SK-N-SH treated with all-trans-retinoic acid at 6 μM for 48 hours (cell line): ENCODE measurements around the gene HOXC5.

Source experiments
- ARNTL ChIP-seq: fragments of 450-650 bp; formaldehyde crosslinking; IDR thresholded peaks from 2 replicates; pipeline ENCODE4 v1.5.0; 2020; ENCODE audit warnings: low read depth, mild to moderate bottlenecking, moderate library complexity, borderline replicate concordance
- BACH2 ChIP-seq: fragments of 250-450 bp; sonication (Bioruptor Pico); IDR thresholded peaks from 2 replicates; pipeline ENCODE4 v1.9.0; 2021; ENCODE audit warnings: mild to moderate bottlenecking, borderline replicate concordance
- CSRNP3 ChIP-seq: fragments of 250-450 bp; sonication (Bioruptor Pico); IDR thresholded peaks from 2 replicates; pipeline ENCODE4 v1.5.1; 2021; ENCODE audit warnings: mild to moderate bottlenecking, moderate library complexity
- ISL1 ChIP-seq: fragments of 250-450 bp; sonication (Bioruptor Pico); IDR thresholded peaks from 2 replicates; pipeline ENCODE4 v2.1.2; 2022; ENCODE audit warnings: mild to moderate bottlenecking, moderate library complexity
- OSR1 ChIP-seq: fragments of 250-450 bp; sonication (Bioruptor Pico); IDR thresholded peaks from 2 replicates; pipeline ENCODE4 v1.8.0; 2022; ENCODE audit warnings: moderate library complexity, mild to moderate bottlenecking, inconsistent platforms
- RARB ChIP-seq: fragments of 250-450 bp; sonication (Bioruptor Pico); IDR thresholded peaks from 2 replicates; pipeline ENCODE4 v1.8.0; 2021; ENCODE audit warnings: mild to moderate bottlenecking, moderate library complexity
- TOX ChIP-seq: fragments of 250-450 bp; sonication (Bioruptor Pico); IDR thresholded peaks from 2 replicates; pipeline ENCODE4 v1.8.0; 2021; ENCODE audit warnings: mild to moderate bottlenecking, moderate library complexity, borderline replicate concordance
- TSHZ2 ChIP-seq: fragments of 250-450 bp; sonication (Bioruptor Pico); IDR thresholded peaks from 2 replicates; pipeline ENCODE4 v1.5.0; 2020; ENCODE audit warnings: mild to moderate bottlenecking, moderate library complexity
- ZC3H10 ChIP-seq: fragments of 250-450 bp; sonication (Bioruptor Pico); IDR thresholded peaks from 2 replicates; pipeline ENCODE4 v1.5.1; 2021; ENCODE audit warnings: mild to moderate bottlenecking, moderate library complexity
- ZFP30 ChIP-seq: fragments of 450-650 bp; formaldehyde crosslinking; IDR thresholded peaks from 2 replicates; pipeline ENCODE4 v1.5.0; 2022; ENCODE audit warnings: mild to moderate bottlenecking, moderate library complexity
- ZNF70 ChIP-seq: fragments of 450-650 bp; formaldehyde crosslinking; IDR thresholded peaks from 2 replicates; pipeline ENCODE4 v1.5.0; 2020; ENCODE audit warnings: mild to moderate bottlenecking, moderate library complexity
- ZNF8 ChIP-seq: fragments of 450-650 bp; formaldehyde crosslinking; IDR thresholded peaks from 2 replicates; pipeline ENCODE4 v1.5.0; 2020; ENCODE audit warnings: mild to moderate bottlenecking, moderate library complexity
- TF ChIP-seq, protein P1 (sequence below): fragments of 250-450 bp; sonication (Bioruptor Pico); IDR thresholded peaks from 2 replicates; pipeline ENCODE4 v1.8.0; 2020; ENCODE audit warnings: mild to moderate bottlenecking, moderate library complexity, borderline replicate concordance
- TF ChIP-seq, protein P2 (sequence below): fragments of 250-450 bp; sonication (Bioruptor Pico); IDR thresholded peaks from 2 replicates; pipeline ENCODE4 v1.5.1; 2020; ENCODE audit warnings: low read depth, mild to moderate bottlenecking, moderate library complexity

- TF ChIP-seq CSRNP3 (CRISPR knock-in tag) (no peak), ZFP30 (CRISPR knock-in tag) (no peak), ARNTL (CRISPR knock-in tag) (no peak), ZNF8 (no peak), TOX (CRISPR knock-in tag) (no peak), RARB (no peak), OSR1 (no peak), TSHZ2 (CRISPR knock-in tag) (no peak), ISL1 (CRISPR knock-in tag) (no peak), BACH2 (CRISPR knock-in tag) (no peak), ZC3H10 (CRISPR knock-in tag) (no peak), ZNF70 (CRISPR knock-in tag) (no peak)
- TF ChIP-seq, protein P1, sequence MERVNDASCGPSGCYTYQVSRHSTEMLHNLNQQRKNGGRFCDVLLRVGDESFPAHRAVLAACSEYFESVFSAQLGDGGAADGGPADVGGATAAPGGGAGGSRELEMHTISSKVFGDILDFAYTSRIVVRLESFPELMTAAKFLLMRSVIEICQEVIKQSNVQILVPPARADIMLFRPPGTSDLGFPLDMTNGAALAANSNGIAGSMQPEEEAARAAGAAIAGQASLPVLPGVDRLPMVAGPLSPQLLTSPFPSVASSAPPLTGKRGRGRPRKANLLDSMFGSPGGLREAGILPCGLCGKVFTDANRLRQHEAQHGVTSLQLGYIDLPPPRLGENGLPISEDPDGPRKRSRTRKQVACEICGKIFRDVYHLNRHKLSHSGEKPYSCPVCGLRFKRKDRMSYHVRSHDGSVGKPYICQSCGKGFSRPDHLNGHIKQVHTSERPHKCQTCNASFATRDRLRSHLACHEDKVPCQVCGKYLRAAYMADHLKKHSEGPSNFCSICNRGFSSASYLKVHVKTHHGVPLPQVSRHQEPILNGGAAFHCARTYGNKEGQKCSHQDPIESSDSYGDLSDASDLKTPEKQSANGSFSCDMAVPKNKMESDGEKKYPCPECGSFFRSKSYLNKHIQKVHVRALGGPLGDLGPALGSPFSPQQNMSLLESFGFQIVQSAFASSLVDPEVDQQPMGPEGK (CRISPR knock-in tag), result no peak
- TF ChIP-seq, protein P2, sequence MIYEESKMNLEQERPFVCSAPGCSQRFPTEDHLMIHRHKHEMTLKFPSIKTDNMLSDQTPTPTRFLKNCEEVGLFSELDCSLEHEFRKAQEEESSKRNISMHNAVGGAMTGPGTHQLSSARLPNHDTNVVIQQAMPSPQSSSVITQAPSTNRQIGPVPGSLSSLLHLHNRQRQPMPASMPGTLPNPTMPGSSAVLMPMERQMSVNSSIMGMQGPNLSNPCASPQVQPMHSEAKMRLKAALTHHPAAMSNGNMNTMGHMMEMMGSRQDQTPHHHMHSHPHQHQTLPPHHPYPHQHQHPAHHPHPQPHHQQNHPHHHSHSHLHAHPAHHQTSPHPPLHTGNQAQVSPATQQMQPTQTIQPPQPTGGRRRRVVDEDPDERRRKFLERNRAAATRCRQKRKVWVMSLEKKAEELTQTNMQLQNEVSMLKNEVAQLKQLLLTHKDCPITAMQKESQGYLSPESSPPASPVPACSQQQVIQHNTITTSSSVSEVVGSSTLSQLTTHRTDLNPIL (CRISPR knock-in tag), result no peak
Measured at GRCh38 chr12:54044425-54045103, 11.7 kb downstream of the HOXC5 start.
